Measurements from ENCODE around the gene PCGF3.

- TF ChIP-seq CTCF (IDR thresholded peaks at IDR 0.05): no peak
- no peak for TF ChIP-seq POLR2A (IDR thresholded peaks at IDR 0.05)
Observed at GRCh38 chr4:684623-685327, 20.9 kb upstream of the PCGF3 start.

Data from prostate gland (tissue), 2 donors.